Measurements from ENCODE around the gene RASSF6. TPM values are rescaled to one million over a fixed set of nuclear protein-coding genes. Genes with fewer than 3 reads are reported as not detected.

RASSF6 gene
- total RNA-seq, 2 donors from 2014 or later: 6.2 to 17.5 TPM

DNA sequence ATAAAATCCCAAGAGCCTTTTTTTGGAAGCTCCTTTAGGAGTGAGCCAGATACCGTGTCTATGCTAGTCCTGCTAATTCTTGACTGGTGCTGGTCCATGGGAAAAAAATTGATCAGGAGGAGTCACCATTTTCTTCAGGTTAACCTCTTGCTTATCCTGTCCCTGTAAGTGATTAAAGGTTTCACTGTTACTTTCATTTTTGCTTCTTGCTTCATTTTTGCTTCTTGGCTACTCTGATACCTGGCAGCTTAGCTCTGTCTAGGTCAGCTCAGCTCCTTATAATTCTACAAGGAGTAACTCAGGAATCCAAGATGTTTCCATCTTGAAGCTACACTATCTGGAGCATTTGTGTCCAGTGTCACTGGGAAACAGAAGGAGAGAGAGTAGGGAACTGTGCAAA, 93.0 kb downstream of the RASSF6 start:
- TF ChIP-seq POLR2AphosphoS5 (IDR thresholded peaks at IDR 0.05) (no peak), POLR2A (IDR thresholded peaks at IDR 0.05) (no peak)
- TF ChIP-seq, protein P1, sequence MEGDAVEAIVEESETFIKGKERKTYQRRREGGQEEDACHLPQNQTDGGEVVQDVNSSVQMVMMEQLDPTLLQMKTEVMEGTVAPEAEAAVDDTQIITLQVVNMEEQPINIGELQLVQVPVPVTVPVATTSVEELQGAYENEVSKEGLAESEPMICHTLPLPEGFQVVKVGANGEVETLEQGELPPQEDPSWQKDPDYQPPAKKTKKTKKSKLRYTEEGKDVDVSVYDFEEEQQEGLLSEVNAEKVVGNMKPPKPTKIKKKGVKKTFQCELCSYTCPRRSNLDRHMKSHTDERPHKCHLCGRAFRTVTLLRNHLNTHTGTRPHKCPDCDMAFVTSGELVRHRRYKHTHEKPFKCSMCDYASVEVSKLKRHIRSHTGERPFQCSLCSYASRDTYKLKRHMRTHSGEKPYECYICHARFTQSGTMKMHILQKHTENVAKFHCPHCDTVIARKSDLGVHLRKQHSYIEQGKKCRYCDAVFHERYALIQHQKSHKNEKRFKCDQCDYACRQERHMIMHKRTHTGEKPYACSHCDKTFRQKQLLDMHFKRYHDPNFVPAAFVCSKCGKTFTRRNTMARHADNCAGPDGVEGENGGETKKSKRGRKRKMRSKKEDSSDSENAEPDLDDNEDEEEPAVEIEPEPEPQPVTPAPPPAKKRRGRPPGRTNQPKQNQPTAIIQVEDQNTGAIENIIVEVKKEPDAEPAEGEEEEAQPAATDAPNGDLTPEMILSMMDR (IDR thresholded peaks at IDR 0.05): no peak
- intact Hi-C loops (cut with DNase I): no loop called here
- WGBS: 90% methylated on average over 1 of the region's 1 CpG
- Histone ChIP-seq H3K27ac (no peak overlapping the region), H3K4me3 (no peak overlapping the region), H3K9me3 (no peaks in the 10 kb centered on the region), H3K4me1 (replicated peaks) (no peaks in the 10 kb centered on the region), H3K27me3 (replicated peaks; ENCODE audit: insufficient read depth) (no peaks in the 10 kb centered on the region), H3K36me3 (no peaks in the 10 kb centered on the region)
- DNase-seq (ENCODE audit: low spot score): no peak

DNA sequence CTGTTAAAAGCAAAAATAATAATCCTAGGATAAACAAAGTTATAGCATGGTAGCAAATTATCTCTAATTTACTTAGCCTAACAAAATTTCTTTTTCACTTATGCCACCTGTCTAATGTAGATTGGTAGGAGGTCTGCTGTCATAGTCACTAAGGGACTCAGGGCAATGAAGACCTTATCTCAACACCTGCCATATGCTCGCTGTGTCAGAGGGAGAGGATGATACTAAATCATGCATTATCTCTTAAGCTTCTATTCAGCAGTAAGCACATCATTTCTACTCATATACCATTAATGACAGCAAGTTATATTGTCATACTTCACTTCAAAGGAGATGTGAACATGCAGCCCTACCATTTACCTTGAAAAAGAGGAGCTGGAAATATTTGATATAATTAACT, 94.6 kb downstream of the RASSF6 start:
- H3K4me3 ChIP-seq: no peak overlapping the region
- no peaks in the 10 kb centered on the region for H3K27me3 ChIP-seq (replicated peaks; ENCODE audit: insufficient read depth)
- no peaks in the 10 kb centered on the region for H3K36me3 ChIP-seq
- H3K27ac ChIP-seq: no peak overlapping the region
- 78% methylated on average over 1 of the region's 1 CpG for WGBS
- intact Hi-C loops (cut with DNase I): no loop called here
- no peaks in the 10 kb centered on the region for H3K4me1 ChIP-seq (replicated peaks)
- no peak for DNase-seq (ENCODE audit: low spot score)
- H3K9me3 ChIP-seq: no peaks in the 10 kb centered on the region
- TF ChIP-seq, protein P1 (IDR thresholded peaks at IDR 0.05): no peak

DNA sequence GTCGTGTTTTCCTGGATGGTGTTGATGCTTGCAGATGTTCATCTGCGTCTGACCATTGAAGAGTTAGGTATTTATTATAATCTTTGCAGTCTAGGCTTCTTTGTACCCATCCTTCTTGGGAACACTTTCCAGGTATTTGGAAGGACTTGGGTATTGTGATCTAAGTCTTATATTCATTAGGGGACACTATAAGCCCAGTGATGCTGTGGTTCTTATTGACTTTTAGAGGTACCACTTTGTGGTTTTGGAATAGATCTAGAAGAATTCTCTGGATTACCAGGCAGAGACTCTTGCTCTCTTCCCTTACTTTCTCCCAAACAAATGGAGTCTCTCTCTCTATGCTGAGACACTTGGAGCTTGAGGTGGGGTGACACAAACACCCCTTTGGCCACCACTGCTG, 97.1 kb downstream of the RASSF6 start:
- DNase-seq (ENCODE audit: low spot score): no peak
- H3K4me3 ChIP-seq: no peak overlapping the region

More for the DNA sequence above, 97.1 kb downstream of the RASSF6 start:
- Histone ChIP-seq H3K27me3 (replicated peaks; ENCODE audit: insufficient read depth) (no peaks in the 10 kb centered on the region), H3K27ac (no peak overlapping the region), H3K4me1 (replicated peaks) (no peaks in the 10 kb centered on the region), H3K9me3 (no peaks in the 10 kb centered on the region), H3K36me3 (no peaks in the 10 kb centered on the region)
- TF ChIP-seq POLR2A (IDR thresholded peaks at IDR 0.05): no peak
- TF ChIP-seq, protein P1 (IDR thresholded peaks at IDR 0.05): no peak
- TF ChIP-seq POLR2AphosphoS5 (IDR thresholded peaks at IDR 0.05): no peak
- 90% methylated on average over 2 of the region's 2 CpGs for WGBS
- intact Hi-C loops (cut with DNase I): no loop called here

Small RNA genes lying within 50 kb of the gene (small RNA-seq; reads per million reads assigned to genes)
- 0 reads per million in 2 donors for gene AC074250.1

Other genes starting within 250 kb of the RASSF6 start
- 1 to 10 TPM in 1 of 2 donors, under 1 TPM in 1; 0.41 to 9.0 TPM for gene ALB, start 216.1 kb downstream of the RASSF6 start, total RNA-seq
- gene AFP, start 184.2 kb downstream of the RASSF6 start, total RNA-seq: under 1 TPM in 1 of 2 donors, not detected in 1; 0.45 TPM
- not detected for gene AFM, start 138.7 kb downstream of the RASSF6 start, total RNA-seq
- gene CXCL8, start 120.1 kb upstream of the RASSF6 start, total RNA-seq: 10 to 100 TPM in 1 of 2 donors, not detected in 1; 15.2 TPM
- 1 to 10 TPM; 5.2 to 8.4 TPM for gene CXCL6, start 216.2 kb upstream of the RASSF6 start, total RNA-seq
- gene PF4V1, start 232.9 kb upstream of the RASSF6 start, total RNA-seq: not detected
- 10 to 100 TPM in 1 of 2 donors, under 1 TPM in 1; 0.74 to 37.1 TPM for gene CXCL1, start 249.0 kb upstream of the RASSF6 start, total RNA-seq